Epithelial cell of esophagus (primary cell): ENCODE measurements around the gene ZNF444.
A peak's percentile ranks its signal among the peaks of the same experiment; 100 is the strongest.

Experiments
- DNase-seq: peaks from one replicate; pipeline ENCODE4 v3.0.0; 2010; ENCODE audit warnings: low read depth
- H3K4me3 ChIP-seq: 2 replicates; pipeline ENCODE4 v1.5.1; 2011; ENCODE audit warnings: mild to moderate bottlenecking, low read length, control low read depth
- CTCF ChIP-seq: IDR thresholded peaks from 2 replicates; pipeline ENCODE4 v1.5.1; 2011; ENCODE audit warnings: low read depth, mild to moderate bottlenecking, low read length, control low read depth, inconsistent platforms; ENCODE audit not compliant: insufficient read depth; ENCODE audit errors: missing control alignments

The ZNF444 gene

GRCh38 chr19:56159009-56159559 is 18.0 kb downstream of the ZNF444 start:
- TF ChIP-seq CTCF, result no peak
- DNase-seq, result peak; percentile 8
- no peak overlapping the region for H3K4me3 ChIP-seq

DNA sequence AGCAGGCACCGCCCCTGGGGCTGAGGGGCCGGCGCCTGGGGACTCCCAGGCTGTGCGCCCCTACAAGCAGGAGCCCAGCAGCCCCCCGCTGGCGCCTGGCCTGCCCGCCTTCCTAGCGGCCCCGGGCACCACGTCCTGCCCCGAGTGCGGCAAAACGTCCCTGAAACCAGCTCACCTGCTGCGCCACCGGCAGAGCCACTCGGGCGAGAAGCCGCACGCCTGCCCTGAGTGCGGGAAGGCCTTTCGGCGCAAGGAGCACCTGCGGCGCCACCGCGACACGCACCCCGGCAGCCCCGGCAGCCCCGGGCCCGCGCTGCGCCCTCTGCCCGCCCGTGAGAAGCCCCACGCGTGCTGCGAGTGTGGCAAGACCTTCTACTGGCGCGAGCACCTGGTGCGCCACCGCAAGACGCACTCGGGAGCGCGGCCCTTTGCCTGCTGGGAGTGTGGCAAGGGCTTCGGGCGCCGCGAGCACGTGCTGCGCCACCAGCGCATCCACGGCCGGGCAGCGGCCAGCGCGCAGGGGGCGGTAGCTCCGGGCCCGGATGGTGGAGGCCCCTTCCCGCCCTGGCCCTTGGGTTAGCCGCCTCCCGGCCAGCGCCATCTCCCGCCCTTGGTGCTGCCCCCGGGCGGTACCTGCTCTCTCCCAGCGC is 18.7 kb downstream of the ZNF444 start:
- TF ChIP-seq CTCF, result no peak
- no peak for DNase-seq
- H3K4me3 ChIP-seq, result no peak overlapping the region

- no peak for TF ChIP-seq CTCF
- no peak for DNase-seq
- H3K4me3 ChIP-seq, result no peak overlapping the region
These were observed 20.4 kb downstream of the ZNF444 start for GRCh38 chr19:56161534-56161933.

GRCh38 chr19:56162258-56162657 is 21.2 kb downstream of the ZNF444 start:
- H3K4me3 ChIP-seq, result no peak overlapping the region
- no peak for DNase-seq
- TF ChIP-seq CTCF, result no peak

GRCh38 chr19:56163097-56163496 is 22.0 kb downstream of the ZNF444 start:
- no peak for TF ChIP-seq CTCF
- DNase-seq, result no peak
- no peak overlapping the region for H3K4me3 ChIP-seq

DNA sequence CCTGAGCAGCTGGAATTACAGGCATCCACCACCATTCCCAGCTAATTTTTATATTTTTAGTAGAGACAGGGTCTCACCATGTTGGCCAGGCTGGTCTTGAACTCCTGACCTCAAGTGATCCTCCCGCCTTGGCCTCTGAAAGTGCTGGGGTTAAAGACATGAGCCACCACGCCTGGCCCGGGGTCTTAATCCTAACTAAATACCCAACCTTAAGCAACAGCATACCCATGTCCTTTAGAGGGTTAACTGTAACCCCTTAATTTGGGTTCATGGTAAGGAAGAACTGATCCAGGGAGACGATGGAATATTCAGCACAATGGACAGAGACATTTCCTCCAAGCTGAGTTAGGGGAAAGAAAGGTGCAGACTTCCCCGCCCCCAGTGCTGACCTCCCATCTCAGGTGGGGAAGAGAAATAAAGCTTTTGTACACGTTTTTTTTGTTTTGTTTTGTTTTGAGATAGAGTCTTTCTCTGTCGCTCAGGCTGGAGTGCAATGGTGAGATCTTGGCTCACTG is 26.0 kb downstream of the ZNF444 start:
- DNase-seq, result peak; percentile 38
- TF ChIP-seq CTCF, result no peak
- H3K4me3 ChIP-seq, result no peak overlapping the region

- no peak for TF ChIP-seq CTCF
- H3K4me3 ChIP-seq, result no peak overlapping the region
- peak; percentile 98 for DNase-seq
These were observed 29.2 kb downstream of the ZNF444 start for GRCh38 chr19:56170261-56170660.
